Thoracic aorta (tissue), 2 donors: ENCODE measurements around the gene HOXB13. TPM values are rescaled to one million over a fixed set of nuclear protein-coding genes. Genes with fewer than 3 reads are reported as not detected.

Experiments used
- ATAC-seq: fragments of 150-250 bp; one replicate; pipeline ENCODE4 v1.8.0; 2017; ENCODE audit warnings: low read depth; ENCODE audit not compliant: insufficient number of reproducible peaks, low FRiP score
- DNase-seq: peaks from one replicate; pipeline ENCODE4 v3.0.0-alpha.2; 2020; ENCODE audit warnings: low spot score
- H3K27ac ChIP-seq, 2 donors: fragments of 200-600 bp; sonication (generic); 1 replicate in 1 of 2; 2 replicates in 1 of 2; pipeline ENCODE4 v1.5.1; 2016; ENCODE audit warnings: mild to moderate bottlenecking in 2 of 2, moderate library complexity in 2 of 2
- H3K27me3 ChIP-seq: fragments of 200-600 bp; sonication (generic); replicated peaks from 2 replicates; pipeline ENCODE4 v1.6.0; 2016; ENCODE audit warnings: mild to moderate bottlenecking; ENCODE audit not compliant: insufficient read depth
- H3K36me3 ChIP-seq: fragments of 200-600 bp; sonication (generic); one replicate; pipeline ENCODE4 v1.5.1; 2016
- H3K4me1 ChIP-seq, 2 donors: fragments of 200-600 bp; sonication (generic); 1 replicate in 1 of 2; 2 replicates in 1 of 2; pipeline versions ENCODE4 v1.5.1 to v1.6.0; 2016; ENCODE audit warnings: low read depth in 2 of 2, mild to moderate bottlenecking in 1 of 2; ENCODE audit not compliant: control insufficient read depth in 1 of 2
- H3K4me3 ChIP-seq: fragments of 200-600 bp; sonication (generic); 2 replicates; pipeline ENCODE4 v1.5.1; 2016; ENCODE audit warnings: mild to moderate bottlenecking
- H3K9me3 ChIP-seq: fragments of 200-600 bp; sonication (generic); 2 replicates; pipeline ENCODE4 v1.5.1; 2016
- total RNA-seq, 2 donors: library from RNA; depleted of rRNA; stranded (reverse); fragments of >200 nt; gene quantifications; one replicate each; pipeline versions ENCODE4 v1.1.0 to v1.2.3, GENCODE V29; 2016
- TF ChIP-seq, protein P1 (sequence below): fragments of 200-600 bp; sonication (generic); IDR thresholded peaks from one replicate; pipeline ENCODE4 v1.5.1; 2019; ENCODE audit warnings: antibody characterized with exemption

Gene HOXB13
- total RNA-seq, 2 donors from 2014 or later, result not detected

DNA sequence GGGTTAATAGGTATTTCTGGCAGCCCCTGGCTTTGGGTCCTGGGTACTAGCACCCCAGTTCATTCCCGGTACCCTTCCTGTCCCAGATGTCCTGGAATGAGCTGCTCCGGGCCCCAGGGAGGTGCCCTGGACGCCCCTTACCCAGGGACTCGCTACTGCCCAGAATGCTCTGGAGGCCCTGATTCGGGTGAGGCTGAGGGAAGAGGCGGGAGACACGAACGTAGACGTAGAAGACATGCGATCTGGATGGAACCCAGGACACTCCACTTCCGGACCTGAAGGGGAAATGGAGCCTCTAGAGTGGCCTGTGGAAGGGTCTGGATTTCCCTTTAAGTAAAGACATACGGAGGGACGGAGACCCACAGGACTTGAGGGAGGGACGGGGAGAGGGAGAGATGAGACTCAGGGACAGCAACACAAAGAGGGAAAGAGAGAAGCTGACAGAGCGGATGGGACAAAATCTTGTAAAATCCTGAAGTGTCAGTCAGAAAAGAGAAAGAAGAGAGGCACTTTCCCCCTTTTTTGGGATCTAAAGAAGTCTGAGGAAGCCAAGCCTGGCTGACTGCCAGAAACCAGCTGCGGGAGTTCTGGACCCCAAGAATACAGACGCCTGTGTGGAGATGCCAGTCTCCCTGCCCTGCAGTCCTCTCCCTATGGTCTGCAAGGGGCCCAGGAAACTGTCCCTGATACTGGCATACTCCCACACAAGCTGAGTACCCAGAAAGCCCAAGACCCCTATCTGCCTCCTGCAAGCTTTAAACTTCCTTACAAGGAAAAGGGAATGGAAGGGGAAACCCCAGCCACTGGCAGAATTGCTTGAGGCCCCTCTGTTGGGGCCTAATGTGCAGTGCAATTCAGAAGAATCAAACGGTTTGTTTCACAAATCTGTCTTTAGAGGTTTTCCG is 1.0 kb upstream of the HOXB13 start:
- Histone ChIP-seq H3K27ac (no peak overlapping the region), H3K4me1 (peaks cover 6 to 20% of the 10 kb centered on the region in 2 donors), H3K4me3 (no peak overlapping the region), H3K27me3 (peaks cover 39% of the 10 kb centered on the region), H3K36me3 (no peaks in the 10 kb centered on the region), H3K9me3 (no peaks in the 10 kb centered on the region)
- no peak for DNase-seq
- TF ChIP-seq, protein P1, sequence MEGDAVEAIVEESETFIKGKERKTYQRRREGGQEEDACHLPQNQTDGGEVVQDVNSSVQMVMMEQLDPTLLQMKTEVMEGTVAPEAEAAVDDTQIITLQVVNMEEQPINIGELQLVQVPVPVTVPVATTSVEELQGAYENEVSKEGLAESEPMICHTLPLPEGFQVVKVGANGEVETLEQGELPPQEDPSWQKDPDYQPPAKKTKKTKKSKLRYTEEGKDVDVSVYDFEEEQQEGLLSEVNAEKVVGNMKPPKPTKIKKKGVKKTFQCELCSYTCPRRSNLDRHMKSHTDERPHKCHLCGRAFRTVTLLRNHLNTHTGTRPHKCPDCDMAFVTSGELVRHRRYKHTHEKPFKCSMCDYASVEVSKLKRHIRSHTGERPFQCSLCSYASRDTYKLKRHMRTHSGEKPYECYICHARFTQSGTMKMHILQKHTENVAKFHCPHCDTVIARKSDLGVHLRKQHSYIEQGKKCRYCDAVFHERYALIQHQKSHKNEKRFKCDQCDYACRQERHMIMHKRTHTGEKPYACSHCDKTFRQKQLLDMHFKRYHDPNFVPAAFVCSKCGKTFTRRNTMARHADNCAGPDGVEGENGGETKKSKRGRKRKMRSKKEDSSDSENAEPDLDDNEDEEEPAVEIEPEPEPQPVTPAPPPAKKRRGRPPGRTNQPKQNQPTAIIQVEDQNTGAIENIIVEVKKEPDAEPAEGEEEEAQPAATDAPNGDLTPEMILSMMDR, result no peak
- no peak for ATAC-seq

DNA sequence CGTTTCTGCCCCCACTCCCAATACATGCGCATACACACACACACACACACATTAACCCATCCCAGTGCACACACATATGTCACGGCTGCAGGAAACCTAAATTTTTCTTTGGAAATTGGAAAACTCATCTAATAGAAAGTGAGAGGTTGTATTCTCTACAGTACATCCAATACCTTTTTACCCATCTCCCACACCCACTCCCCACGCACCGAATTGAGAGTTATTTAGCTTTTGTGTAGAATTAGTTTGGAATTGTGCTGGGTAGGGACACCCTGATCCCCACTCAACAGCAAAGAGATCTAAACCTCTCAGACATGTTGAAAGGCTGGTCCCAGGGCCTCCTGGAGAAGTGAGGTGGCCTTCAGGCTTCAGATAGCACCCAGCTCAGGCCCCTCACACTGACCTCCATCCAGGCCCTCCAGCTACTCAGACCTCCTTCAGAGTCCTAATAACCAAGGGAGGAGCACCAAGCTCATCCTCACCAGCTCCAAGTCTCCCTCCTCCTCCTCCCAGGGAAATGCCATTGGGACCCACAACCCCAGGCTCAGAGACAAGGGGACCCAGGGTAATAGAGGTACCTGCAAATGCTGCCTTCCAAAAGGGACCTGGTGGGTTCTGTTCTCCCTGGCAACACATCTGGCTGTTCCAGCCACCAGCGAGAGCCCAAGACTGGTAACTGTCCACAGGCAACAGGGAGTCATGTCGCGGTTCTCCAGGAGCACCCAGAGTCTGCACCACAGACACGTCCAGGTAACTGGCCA is 955 bp downstream of the HOXB13 start:
- Histone ChIP-seq H3K36me3 (no peaks in the 10 kb centered on the region), H3K27ac (no peak overlapping the region), H3K9me3 (no peaks in the 10 kb centered on the region), H3K4me1 (peaks cover 6 to 35% of the 10 kb centered on the region in 2 donors), H3K27me3 (peaks cover 50% of the 10 kb centered on the region), H3K4me3 (no peak overlapping the region)
- no peak for DNase-seq
- no peak for ATAC-seq
- TF ChIP-seq, protein P1, result no peak

DNA sequence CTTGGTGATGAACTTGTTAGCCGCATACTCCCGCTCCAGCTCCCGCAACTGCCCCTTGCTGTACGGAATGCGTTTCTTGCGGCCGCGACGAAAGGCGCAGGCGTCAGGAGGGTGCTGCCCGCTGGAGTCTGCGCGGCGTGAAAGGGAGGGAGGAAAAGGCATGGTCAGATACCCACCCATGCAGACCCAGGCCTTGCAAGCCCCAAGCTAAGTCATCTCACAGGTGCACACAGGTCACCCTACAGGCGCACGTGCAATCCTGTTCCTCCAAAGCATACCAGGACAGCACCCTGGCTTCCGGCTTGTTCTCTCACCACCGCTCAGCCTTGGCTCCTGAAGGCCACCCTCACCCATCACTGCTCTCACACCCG is 1.6 kb downstream of the HOXB13 start:
- ATAC-seq (no peak), DNase-seq (no peak)

DNA sequence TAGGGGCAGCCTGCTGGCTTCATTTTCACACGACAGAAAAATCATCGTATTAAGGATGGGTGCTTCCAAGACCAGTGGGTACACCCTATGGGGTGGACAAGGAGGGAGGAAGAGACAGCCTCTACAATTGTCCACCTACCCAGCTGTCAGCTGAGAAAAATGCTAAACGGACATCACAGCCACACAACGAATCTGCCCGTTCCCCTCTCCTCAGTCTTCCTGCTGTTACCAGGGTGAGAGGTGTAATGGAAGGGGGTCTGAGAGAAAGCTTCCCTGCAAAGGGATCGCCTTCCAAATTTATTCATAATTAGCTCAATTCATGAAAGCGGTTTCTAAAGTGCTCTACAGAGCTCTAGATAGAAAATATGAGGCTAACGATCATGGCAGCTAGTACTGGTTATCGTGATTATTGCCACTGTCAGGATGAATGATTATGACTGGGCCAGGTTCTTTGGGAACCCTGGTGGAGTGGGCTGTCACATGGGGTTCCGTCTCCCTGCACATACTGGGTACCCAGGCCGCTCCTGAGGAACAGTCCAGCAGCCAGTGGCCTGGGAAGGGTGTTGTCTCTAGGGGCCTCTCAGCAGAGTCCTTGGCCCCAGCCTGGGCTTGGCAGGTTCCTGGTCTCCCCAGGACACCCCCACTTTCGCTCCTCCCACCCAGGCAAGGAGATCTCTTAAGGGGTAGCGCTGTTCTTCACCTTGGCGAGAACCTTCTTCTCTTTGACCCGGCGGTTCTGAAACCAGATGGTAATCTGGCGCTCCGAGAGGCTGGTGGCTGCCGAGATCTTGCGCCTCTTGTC is 2.2 kb downstream of the HOXB13 start:
- no peak overlapping the region for H3K4me3 ChIP-seq
- peaks cover 60% of the 10 kb centered on the region for H3K27me3 ChIP-seq
- no peaks in the 10 kb centered on the region for H3K9me3 ChIP-seq
- TF ChIP-seq, protein P1, result no peak
- H3K36me3 ChIP-seq, result no peaks in the 10 kb centered on the region
- H3K27ac ChIP-seq, result no peak overlapping the region
- peaks cover 6 to 35% of the 10 kb centered on the region in 2 donors for H3K4me1 ChIP-seq
- ATAC-seq, result no peak
- no peak for DNase-seq

More for the DNA sequence above, 1.6 kb downstream of the HOXB13 start:
- Histone ChIP-seq H3K9me3 (no peaks in the 10 kb centered on the region), H3K36me3 (no peaks in the 10 kb centered on the region), H3K27me3 (peaks cover 57% of the 10 kb centered on the region), H3K27ac (no peak overlapping the region), H3K4me3 (no peak overlapping the region), H3K4me1 (peaks cover 6 to 35% of the 10 kb centered on the region in 2 donors)
- TF ChIP-seq, protein P1, result no peak
